CD4-positive, alpha-beta T cell (primary cell): Measurements from ENCODE around the gene IGLL5. TPM values are rescaled to one million over a fixed set of nuclear protein-coding genes. Genes with fewer than 3 reads are reported as not detected.
"Not testable (repeated sequence)": the region's sequence is repeated elsewhere in the genome, so short reads cannot be mapped to it uniquely, and the experiment has no call there.

Experiments used
- ATAC-seq: fragments of 200-7000 bp; cut with Tn5 transposase; one replicate; pipeline ENCODE4 v1.10.0; 2022; ENCODE audit warnings: mild to moderate bottlenecking; ENCODE audit not compliant: poor library complexity
- CTCF ChIA-PET: fragments of 350-600 bp; sonication (Branson Sonifier 250); formaldehyde crosslinking; loops from one replicate; lab custom pipeline; 2021; ENCODE audit warnings: antibody characterized with exemption, inconsistent platforms; lab: Charles Lee
- POLR2A ChIA-PET: fragments of 350-600 bp; sonication (Branson Sonifier 250); formaldehyde crosslinking; loops from one replicate; lab custom pipeline; 2021; ENCODE audit warnings: antibody characterized with exemption, inconsistent platforms; lab: Charles Lee
- DNase-seq, 14 experiments: peaks; one replicate each; pipeline ENCODE4 v3.0.0-alpha.2; 2013 to 2020; ENCODE audit warnings: mixed read lengths in 2 of 14
- H3K27ac ChIP-seq, 2 donors: one replicate each; pipeline versions ENCODE4 v1.5.1 to v1.7.0; 2013; ENCODE audit warnings: low read length in 2 of 2, low read depth in 1 of 2, mild to moderate bottlenecking in 1 of 2
- H3K27me3 ChIP-seq, 2 experiments: 1 replicate in 1 of 2; 2 replicates in 1 of 2; pipeline versions ENCODE4 v1.6.1 to v1.7.0; 2013; ENCODE audit warnings: low read length in 2 of 2, control low read depth in 1 of 2, mild to moderate bottlenecking in 1 of 2, moderate library complexity in 1 of 2; ENCODE audit not compliant: insufficient read depth in 2 of 2, control insufficient read depth in 1 of 2
- H3K36me3 ChIP-seq: one replicate; pipeline ENCODE4 v1.6.1; 2013; ENCODE audit warnings: low read length, control low read depth; ENCODE audit not compliant: insufficient read depth
- H3K4me1 ChIP-seq: one replicate; pipeline ENCODE4 v1.6.1; 2013; ENCODE audit warnings: low read length, control low read depth; ENCODE audit not compliant: insufficient read depth
- H3K4me3 ChIP-seq: one replicate; pipeline ENCODE4 v1.5.1; 2013; ENCODE audit warnings: mild to moderate bottlenecking, low read length, moderate library complexity
- H3K9me3 ChIP-seq, 2 experiments: 1 replicate in 1 of 2; 2 replicates in 1 of 2; pipeline versions ENCODE4 v1.6.1 to v1.7.0; 2013; ENCODE audit warnings: low read length in 2 of 2, mild to moderate bottlenecking in 2 of 2, control low read depth in 1 of 2, moderate library complexity in 1 of 2; ENCODE audit not compliant: control insufficient read depth in 1 of 2, insufficient read depth in 1 of 2
- H3K27ac Mint-ChIP-seq: one replicate; pipeline ENCODE4 v1.8.0; 2020; ENCODE audit warnings: mixed read lengths
- H3K27me3 Mint-ChIP-seq: one replicate; pipeline ENCODE4 v1.8.0; 2021; ENCODE audit warnings: mixed read lengths
- H3K36me3 Mint-ChIP-seq: one replicate; pipeline ENCODE4 v1.8.0; 2021; ENCODE audit warnings: low read depth, mixed read lengths
- H3K4me1 Mint-ChIP-seq: one replicate; pipeline ENCODE4 v1.8.0; 2021; ENCODE audit warnings: low read depth, mixed read lengths
- H3K4me3 Mint-ChIP-seq: one replicate; pipeline ENCODE4 v1.8.0; 2020; ENCODE audit warnings: mild to moderate bottlenecking, mixed read lengths
- H3K9me3 Mint-ChIP-seq: one replicate; pipeline ENCODE4 v1.8.0; 2020; ENCODE audit warnings: mixed read lengths
- CTCF ChIP-seq: fragments of 200-600 bp; IDR thresholded peaks from one replicate; pipeline ENCODE4 v1.8.0; 2022; ENCODE audit warnings: antibody characterized with exemption, mild to moderate bottlenecking
- intact Hi-C, 2 experiments: fragments of 100-400 bp; cut with DNase I in 1 of 2; cut with micrococcal nuclease in 1 of 2; formaldehyde crosslinking; loops; one replicate each; pipeline versions ENCODE4 v1.15.1 to v1.9.0; 2023 to 2025; cut with DNase I, micrococcal nuclease
- total RNA-seq, 174 experiments: library from RNA in 2 of 174; stranded (reverse) in 2 of 174; gene quantifications; one replicate each; pipeline ENCODE4 v1.2.3 and lab custom pipeline; 2021 to 2026

Gene IGLL5
- total RNA-seq, 2 experiments from 2014 or later = not detected

- H3K4me3 ChIP-seq, H3K27me3 ChIP-seq, H3K36me3 Mint-ChIP-seq, ATAC-seq, H3K4me1 Mint-ChIP-seq, H3K4me1 ChIP-seq, DNase-seq, intact Hi-C loops, H3K9me3 Mint-ChIP-seq, H3K27ac Mint-ChIP-seq, POLR2A ChIA-PET, H3K4me3 Mint-ChIP-seq, H3K36me3 ChIP-seq, H3K27ac ChIP-seq, H3K9me3 ChIP-seq, CTCF ChIA-PET, H3K27me3 Mint-ChIP-seq: not testable (repeated sequence)
Measured at GRCh38 chr22:22906391-22906790, 18.8 kb downstream of the IGLL5 start.

DNA sequence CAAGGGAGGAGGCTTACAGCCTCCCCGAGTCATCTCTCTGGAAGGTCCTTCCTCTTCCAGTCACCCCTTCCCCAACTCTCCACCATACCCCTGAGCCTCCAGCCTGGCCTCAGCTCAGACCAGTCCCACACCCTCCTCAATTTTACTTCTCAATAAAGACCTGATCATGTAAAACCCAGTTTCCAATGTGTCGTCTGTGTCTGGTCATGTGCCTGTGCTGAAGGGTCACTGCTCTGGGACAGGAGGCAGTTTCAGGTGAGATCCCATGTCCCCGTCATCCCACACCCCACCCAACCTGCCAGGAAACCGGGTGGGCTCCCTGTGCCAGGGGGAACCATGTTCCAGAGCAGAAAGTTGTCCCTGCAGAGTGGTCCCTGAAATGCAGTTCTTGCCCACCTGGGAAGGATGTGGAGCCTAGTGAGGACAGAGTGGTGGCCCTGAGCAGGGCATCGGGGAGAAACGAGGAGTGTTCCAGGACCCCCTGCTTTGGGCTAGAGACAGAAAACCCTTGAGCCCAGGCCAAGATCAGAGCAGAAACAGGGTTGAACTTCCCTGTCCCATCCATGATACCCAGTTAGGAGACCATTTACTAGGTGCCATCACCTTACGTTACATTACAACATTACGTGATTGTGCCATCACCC is 19.4 kb downstream of the IGLL5 start:
- no peaks in the 10 kb centered on the region for H3K4me1 Mint-ChIP-seq
- no peak for DNase-seq
- TF ChIP-seq CTCF = no peak

DNA sequence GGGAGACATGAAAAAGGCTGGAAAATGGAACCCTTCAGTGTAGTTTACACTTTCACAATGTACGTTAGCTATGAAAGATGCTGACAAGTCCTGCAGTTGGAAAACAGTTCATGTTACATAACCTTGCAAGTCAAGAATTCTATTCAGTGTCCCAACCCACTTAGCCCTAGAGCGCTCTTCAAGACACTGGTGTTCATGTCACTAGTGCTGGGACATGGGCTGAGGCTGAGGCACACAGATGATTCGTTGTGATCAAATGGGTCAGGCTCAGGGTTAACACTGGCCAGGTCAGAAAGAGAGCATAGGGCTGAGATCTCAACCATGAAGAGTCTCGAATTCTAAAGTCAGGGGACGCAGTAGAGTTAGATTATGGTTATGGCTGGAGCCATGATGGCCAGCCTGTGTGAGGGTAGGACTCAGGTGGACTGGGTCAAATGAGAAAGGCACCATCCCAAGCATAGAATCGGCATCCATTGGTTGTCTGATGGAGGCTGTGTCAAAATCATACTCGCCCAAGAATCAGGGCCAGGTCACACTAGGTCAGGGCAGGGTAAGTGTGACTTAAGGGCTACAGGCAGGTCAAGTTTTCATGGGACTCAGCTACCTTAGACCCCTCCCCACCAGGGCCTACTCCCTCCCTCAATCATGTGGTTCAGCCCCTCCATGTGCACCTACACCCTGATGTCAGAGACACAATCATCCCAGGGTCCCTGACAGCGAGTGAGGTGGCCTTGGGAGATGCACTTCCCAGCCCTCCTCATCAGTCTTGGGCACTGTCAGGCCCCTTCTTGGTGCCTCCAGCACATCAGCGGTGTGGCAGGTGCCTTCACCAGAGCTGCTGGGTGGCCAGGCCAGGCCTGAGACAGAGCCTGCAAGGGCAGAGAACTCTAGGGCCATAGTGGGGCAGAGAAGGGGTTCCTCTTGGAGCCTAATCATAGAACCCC is 20.2 kb downstream of the IGLL5 start:
- Histone ChIP-seq H3K4me1 (no peaks in the 10 kb centered on the region), H3K9me3 (no peaks in the 10 kb centered on the region), H3K36me3 (no peaks in the 10 kb centered on the region), H3K27me3 (no peaks in the 10 kb centered on the region), H3K4me3 (no peak overlapping the region), H3K27ac (no peak overlapping the region)
- no peak for TF ChIP-seq CTCF
- Mint-ChIP-seq H3K27me3 (peaks cover 4% of the 10 kb centered on the region), H3K9me3 (no peaks in the 10 kb centered on the region), H3K36me3 (no peaks in the 10 kb centered on the region), H3K27ac (no peak overlapping the region), H3K4me1 (no peaks in the 10 kb centered on the region), H3K4me3 (no peak overlapping the region)
- ChIA-PET POLR2A (no interaction called here), CTCF (no interaction called here)
- ATAC-seq (no peak), DNase-seq (no peak)
- intact Hi-C loops = no loop called here

More for the DNA sequence above, 19.4 kb downstream of the IGLL5 start:
- ChIA-PET CTCF (no interaction called here), POLR2A (no interaction called here)
- no peaks in the 10 kb centered on the region for H3K36me3 Mint-ChIP-seq
- no peaks in the 10 kb centered on the region for H3K9me3 Mint-ChIP-seq
- Histone ChIP-seq H3K9me3 (no peaks in the 10 kb centered on the region), H3K27ac (no peak overlapping the region), H3K27me3 (no peaks in the 10 kb centered on the region), H3K36me3 (no peaks in the 10 kb centered on the region), H3K4me3 (no peak overlapping the region), H3K4me1 (no peaks in the 10 kb centered on the region)
- peaks cover 4% of the 10 kb centered on the region for H3K27me3 Mint-ChIP-seq
- H3K4me3 Mint-ChIP-seq = no peak overlapping the region
- intact Hi-C loops = no loop called here
- H3K27ac Mint-ChIP-seq = no peak overlapping the region
- no peak for ATAC-seq
